Measurements from ENCODE around the gene DHRS4L2. TPM values are rescaled to one million over a fixed set of nuclear protein-coding genes. Genes with fewer than 3 reads are reported as not detected.
"Not testable (repeated sequence)": the region's sequence is repeated elsewhere in the genome, so short reads cannot be mapped to it uniquely, and the experiment has no call there.

Gene DHRS4L2
- total RNA-seq, result 9.4 and 9.5 TPM in 2 replicates

GRCh38 chr14:23988607-23989363, at the start of gene DHRS4L2:
Gene DHRS4L2 (plus strand): TSS chr14:23988929. CDS start chr14:23988948, 19 bp downstream.
- DNase-seq (ENCODE audit: low read depth in 2 of 2), result peak; percentile 57 to 68

DNA sequence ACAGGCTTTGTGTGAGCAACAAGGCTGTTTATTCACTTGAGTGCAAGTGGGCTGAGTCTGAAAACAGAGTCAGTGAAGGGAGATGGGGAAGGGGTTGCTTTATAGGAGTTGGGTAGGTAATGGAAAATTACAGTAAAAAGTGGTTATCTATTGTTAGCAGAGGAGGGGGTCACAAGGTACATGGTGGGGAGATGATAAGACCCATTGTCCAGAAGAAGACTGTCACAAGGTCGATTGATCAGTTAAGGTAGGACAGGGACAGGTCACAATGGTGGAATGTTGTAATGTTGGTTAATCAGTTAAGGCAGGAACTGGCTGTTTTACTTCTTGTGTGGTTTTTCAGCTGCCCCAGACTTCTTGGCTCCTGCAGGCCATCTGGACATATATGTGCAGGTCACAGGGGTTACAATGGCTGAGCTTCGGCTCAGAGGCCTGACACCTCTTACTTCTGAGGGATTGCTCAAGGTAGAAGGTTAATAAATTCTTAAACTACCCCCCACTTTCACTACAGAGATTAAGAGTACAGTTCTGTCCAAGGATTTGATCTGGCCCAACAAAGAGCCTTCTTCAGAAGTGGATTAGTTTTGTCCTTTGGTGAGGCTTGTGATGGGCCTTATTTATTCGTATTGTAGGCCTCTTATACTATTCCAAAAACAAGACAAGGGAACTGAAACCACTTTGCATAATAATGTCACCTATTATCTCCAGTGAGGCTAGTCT, 49.0 kb upstream of the DHRS4L2 start:
- no peak for DNase-seq (ENCODE audit: low read depth in 2 of 2)

GRCh38 chr14:23941230-23941629, 47.5 kb upstream of the DHRS4L2 start:
- no peak for DNase-seq (ENCODE audit: low read depth in 2 of 2)

DNA sequence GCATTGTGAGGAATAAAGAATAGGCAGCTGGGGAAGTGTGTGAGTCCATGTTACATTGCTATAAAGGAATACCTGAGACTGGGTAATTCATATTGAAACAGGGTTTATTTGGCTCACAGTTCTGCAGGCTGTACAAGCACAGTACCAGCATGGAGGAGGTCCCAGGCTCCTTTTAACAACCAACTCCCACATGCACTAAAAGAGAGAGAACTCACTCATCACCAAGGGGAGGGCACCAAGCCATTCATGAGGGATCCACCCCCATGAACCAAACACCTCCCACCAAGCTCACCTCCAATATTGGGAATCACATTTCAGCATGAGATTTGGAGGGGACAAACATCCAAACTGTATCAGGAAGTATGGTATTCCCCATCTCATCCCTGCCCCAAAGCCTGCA, 47.1 kb upstream of the DHRS4L2 start:
- no peak for DNase-seq (ENCODE audit: low read depth in 2 of 2)

DNA sequence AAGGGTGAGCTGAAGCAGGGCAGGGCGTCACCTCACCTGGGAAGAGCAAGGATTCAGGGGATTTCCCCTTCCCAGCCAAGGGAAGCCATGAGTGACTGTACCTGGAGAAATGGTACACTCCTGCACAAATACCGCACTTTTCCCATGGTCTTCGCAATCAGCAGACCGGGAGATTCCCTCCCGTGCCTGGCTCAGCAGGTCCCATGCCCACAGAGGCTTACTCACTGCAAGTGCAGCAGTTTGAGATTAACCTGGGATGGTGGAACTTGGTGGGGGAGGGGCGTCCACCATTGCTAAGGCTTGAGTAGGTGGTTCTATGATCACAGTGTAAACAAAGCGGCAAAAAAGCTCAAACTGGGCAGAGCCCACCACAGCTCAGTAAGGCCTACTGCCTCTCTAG, 46.1 kb upstream of the DHRS4L2 start:
- no peak for DNase-seq (ENCODE audit: low read depth in 2 of 2)

DNA sequence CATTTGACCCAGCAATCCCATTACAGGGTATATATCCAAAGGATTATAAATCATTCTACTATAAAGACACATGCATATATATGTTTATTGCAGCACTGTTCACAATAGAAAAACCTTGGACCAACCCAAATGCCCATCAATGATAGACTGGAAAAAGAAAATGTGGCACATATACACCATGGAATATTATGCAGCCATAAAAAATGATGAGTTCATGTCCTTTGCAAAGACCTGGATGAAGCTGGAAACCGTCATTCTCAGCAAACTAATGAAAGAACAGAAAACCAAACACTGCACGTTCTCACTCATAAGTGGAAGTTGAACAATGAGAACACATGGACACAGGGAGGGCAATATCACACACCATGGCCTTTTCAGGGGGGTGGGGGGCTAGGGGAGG, 39.7 kb upstream of the DHRS4L2 start:
- not testable (repeated sequence) for DNase-seq (ENCODE audit: low read depth in 2 of 2)

- DNase-seq (ENCODE audit: low read depth in 2 of 2), result no peak
Observed at GRCh38 chr14:23950411-23951135, 38.2 kb upstream of the DHRS4L2 start.

DNA sequence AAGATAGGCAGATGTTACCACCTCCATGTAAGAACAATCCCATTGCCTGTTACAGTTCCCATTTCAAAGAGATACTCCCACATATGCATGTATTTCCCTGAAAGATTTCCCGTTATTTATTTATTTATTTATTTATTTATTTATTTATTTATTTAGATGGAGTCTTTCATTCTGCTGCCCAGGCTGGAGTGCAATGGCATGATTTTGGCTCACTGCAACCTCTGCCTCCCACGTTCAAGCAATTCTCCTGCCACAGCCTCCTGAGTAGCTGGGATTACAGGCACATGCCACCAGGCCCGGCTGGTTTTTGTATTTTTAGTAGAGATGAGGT, 37.6 kb upstream of the DHRS4L2 start:
- DNase-seq (ENCODE audit: low read depth in 2 of 2), result not testable (repeated sequence)

- no peak for DNase-seq (ENCODE audit: low read depth in 2 of 2)
Observed at GRCh38 chr14:23951590-23952201, 37.0 kb upstream of the DHRS4L2 start.

DNA sequence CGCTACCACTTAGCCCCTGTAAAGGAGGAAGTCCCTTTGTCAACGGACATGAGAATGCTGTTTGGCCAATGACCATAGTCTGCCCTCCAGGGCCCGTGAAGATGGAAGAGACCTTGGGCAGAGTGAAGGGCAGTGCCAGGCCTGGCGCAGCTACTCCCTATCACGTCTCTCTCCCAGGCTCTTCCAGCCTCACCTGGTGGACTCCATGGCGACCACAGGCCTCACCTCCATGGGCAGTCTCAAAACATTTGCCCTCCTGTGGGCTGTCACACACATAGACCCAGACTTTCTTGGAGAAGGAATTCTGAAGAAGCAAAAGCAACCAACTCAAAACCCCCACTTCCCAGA, 35.6 kb upstream of the DHRS4L2 start:
- not testable (repeated sequence) for DNase-seq (ENCODE audit: low read depth in 2 of 2)

- DNase-seq (ENCODE audit: low read depth in 2 of 2), result peak; percentile 78 to 86
Observed at GRCh38 chr14:23953464-23954278, 35.1 kb upstream of the DHRS4L2 start, which contains the start of gene DHRS4. Gene DHRS4 (plus strand): TSS chr14:23953770. CDS start chr14:23953789, 19 bp downstream.

- not testable (repeated sequence) for DNase-seq (ENCODE audit: low read depth in 2 of 2)
Observed at GRCh38 chr14:23954279-23954614, 34.5 kb upstream of the DHRS4L2 start.

- not testable (repeated sequence) for DNase-seq (ENCODE audit: low read depth in 2 of 2)
Observed at GRCh38 chr14:23954965-23955364, 33.8 kb upstream of the DHRS4L2 start.

DNA sequence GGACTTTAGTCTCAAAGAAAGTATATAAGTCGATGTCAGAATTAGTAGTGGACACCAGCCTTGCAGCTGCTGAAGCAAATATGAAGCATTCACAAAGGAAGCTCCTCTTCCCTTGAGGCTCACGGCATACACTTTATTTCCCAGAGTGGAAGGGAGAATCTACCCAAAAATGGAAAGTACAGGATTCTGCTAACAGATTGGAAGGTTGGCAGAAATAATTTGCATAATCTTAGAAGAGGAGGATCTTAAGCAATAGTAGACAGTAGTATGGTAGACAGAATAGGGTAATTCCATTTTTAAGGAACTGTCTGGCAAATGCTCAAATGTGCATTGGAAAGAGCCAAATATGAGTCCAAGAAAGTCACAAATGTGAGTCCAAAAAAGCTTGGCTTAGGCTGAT, 32.9 kb upstream of the DHRS4L2 start:
- DNase-seq (ENCODE audit: low read depth in 2 of 2), result not testable (repeated sequence)

GRCh38 chr14:23957913-23958569, 30.7 kb upstream of the DHRS4L2 start:
- not testable (repeated sequence) for DNase-seq (ENCODE audit: low read depth in 2 of 2)

DNA sequence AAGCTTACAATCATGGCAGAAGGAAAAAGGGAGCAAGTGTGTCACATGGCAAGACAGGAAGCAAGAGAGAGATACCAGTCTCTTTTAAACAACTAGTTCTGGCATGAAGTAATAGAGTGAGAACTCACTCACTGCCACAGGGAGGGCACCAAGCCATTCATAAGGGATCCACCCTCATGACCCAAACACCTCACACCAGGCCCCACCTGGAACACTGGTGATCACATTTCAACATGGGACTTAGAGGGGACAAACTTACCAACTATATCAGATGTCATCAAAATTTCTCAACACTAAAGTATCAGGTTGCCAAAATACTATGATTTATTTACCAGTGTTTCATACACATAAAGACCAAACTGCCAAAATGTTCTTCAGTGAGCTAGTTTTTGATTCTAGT, 27.8 kb upstream of the DHRS4L2 start:
- DNase-seq (ENCODE audit: low read depth in 2 of 2), result not testable (repeated sequence)

- not testable (repeated sequence) for DNase-seq (ENCODE audit: low read depth in 2 of 2)
Observed at GRCh38 chr14:23961704-23962103, 27.0 kb upstream of the DHRS4L2 start.

- not testable (repeated sequence) for DNase-seq (ENCODE audit: low read depth in 2 of 2)
Observed at GRCh38 chr14:23969130-23969480, 19.6 kb upstream of the DHRS4L2 start.

- DNase-seq (ENCODE audit: low read depth in 2 of 2), result peak in 1 of 2 donors; percentile 10
Observed at GRCh38 chr14:23969481-23970282, 19.0 kb upstream of the DHRS4L2 start.

DNA sequence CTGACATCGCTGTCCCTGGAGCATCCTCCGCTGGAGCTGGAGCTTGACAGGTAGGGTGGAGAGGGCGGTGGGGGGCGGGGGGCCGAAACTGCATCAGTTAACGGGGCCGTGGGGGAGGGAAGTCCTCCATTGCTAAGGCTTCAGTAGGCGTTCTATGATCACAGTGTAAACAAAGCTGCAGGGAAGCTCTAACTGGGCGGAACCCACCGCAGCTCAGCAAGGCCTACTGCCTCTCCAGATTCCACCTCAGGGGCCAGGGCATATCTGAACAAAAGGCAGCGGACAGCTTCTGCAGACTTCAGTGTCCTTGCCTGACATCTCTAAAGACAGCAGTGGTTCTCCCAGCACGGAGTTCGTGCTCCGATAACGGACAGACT, 18.5 kb upstream of the DHRS4L2 start:
- not testable (repeated sequence) for DNase-seq (ENCODE audit: low read depth in 2 of 2)
